Hypothalamus (tissue), 51 donors: ENCODE data around the gene HTR3B.
"Not testable (repeated sequence)": the region's sequence is repeated elsewhere in the genome, so short reads cannot be mapped to it uniquely, and the experiment has no call there.

Experiments
- DNase-seq, 51 donors: peaks; one replicate each; lab custom pipeline; 2025; lab: John Stamatoyannopoulos, UW

Gene HTR3B

DNA sequence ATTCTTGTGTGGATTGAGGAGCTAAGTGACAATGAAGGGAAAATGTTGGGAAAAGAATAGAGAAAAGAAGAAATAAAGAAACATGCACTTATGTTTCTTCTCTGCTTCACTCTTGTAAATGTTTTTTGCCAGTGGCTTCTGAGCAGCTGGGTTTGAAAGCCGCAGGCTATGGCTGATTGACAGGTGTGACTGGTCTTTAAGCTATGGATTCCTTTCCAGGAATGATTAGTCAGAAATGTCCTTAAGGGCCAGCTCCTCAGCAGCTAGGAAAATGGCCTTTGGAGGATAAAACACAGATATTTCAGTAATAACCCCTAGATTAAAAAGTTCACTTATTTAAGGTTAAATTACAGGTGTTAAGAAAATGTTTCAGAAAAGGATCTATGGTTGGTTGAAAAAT, 22.7 kb upstream of the HTR3B start:
- no peak for DNase-seq

DNA sequence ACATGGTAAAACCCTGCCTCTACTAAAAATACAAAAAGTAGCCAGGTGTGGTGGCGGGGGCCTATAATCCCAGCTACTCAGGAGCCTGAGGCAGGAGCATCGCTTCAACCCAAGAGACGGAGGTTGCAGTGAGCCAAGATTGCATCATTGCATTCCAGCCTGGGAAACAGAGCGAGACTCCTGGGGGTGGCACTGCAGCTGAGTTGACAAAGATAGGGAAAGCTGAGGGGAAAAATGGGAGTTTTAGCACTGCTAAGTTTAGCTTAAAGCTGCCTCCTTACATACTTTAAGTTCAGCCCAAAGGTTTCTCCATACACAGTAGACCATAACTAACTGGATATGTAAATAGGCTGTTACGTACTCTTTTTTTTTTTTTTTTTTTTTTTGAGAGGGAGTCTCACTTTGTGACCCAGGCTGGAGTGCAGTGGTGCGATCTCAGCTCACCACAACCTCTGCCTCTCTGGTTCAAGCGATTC, 20.2 kb upstream of the HTR3B start:
- DNase-seq = peak in 1 of 51 donors; percentile 20

GRCh38 chr11:113885897-113886296, 18.7 kb upstream of the HTR3B start:
- DNase-seq = no peak

GRCh38 chr11:113888848-113889247, 15.7 kb upstream of the HTR3B start:
- DNase-seq = no peak

DNA sequence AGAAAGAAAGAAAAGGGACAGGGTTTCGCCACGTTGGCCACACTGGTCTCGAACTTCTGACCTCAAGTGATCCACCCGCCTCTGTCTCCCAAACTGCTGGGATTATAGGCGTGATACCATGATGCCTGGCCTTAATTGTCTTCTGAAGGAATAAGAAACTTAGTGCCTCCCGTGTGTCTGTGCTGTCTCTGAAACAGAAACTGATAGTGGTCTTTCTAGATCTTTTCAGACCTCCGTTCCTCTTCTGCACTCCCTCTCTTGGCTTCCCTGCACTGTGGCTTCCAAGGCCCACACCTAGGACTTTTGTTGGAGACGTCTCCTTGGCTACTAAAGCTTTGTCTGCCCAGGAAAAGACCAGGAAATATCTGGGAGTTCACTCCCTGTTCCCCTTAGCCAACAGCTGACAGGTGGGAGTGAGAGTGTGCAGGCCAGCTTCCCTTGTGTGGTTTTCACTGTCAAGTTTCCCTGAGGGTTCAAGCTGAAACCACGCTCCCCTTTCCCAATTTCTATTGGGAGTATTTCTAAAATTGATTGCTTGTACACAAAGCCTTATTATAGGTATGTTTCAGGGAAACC, 10.1 kb upstream of the HTR3B start:
- DNase-seq = no peak

GRCh38 chr11:113895367-113896155, 9.0 kb upstream of the HTR3B start:
- DNase-seq = no peak

DNA sequence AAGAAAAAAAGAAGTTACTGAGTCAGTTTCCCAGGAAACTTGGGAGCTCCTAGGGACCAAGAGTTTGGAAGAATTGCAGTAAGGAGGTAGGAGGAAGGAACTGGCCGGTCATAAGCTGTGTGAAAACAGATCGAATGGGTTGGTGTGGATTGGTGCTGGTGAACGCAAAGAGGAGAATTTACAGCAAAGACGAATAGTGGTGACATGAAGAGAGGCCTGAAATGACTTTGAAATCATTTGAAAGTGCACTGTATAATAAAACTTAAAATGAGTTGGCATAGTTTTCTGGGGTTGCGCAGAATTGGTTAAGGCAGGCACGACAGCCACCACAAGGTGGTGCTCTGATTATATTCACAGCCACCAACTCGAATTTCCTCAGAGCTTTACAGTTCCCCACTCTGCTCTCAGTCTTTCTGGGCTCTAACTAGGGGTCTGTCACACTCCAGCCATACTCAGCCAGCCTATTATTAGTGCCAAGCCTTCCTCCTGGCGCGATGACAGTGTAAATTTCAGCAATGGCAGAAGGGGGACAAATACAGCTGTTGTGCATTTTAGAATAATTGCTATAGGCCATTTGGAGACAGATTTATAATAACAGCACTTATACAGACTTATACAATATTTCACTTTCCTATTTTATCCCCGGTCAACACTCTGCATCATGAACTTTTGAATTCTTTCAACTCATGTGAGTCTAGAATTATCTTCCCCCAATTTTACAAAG, 8.3 kb upstream of the HTR3B start:
- peak in 21 of 51 donors; percentile 1 to 50 (median 11) for DNase-seq

GRCh38 chr11:113901141-113901540, 3.5 kb upstream of the HTR3B start:
- no peak for DNase-seq

DNA sequence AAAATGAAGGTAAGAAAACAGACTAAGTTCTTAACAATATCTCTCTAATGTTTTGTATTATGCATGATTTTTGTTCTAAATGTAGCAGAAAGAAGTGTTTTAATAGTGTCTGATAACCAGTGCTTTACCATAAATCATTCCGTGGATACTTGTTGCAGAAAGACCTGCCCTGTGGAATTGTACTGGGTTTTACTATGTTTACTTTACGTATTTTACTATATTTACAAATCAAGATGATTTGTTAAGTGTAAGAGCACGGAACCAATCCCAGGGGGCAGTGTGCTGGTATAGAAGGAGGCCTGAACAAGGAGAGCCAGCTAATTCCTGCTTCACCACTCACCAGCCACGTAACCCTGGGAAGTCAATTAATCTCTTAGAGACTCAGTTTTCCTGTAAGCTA, 1.4 kb downstream of the HTR3B start:
- DNase-seq = no peak

GRCh38 chr11:113906516-113906915, 1.9 kb downstream of the HTR3B start:
- no peak for DNase-seq

GRCh38 chr11:113907152-113907551, 2.6 kb downstream of the HTR3B start:
- DNase-seq = no peak

DNA sequence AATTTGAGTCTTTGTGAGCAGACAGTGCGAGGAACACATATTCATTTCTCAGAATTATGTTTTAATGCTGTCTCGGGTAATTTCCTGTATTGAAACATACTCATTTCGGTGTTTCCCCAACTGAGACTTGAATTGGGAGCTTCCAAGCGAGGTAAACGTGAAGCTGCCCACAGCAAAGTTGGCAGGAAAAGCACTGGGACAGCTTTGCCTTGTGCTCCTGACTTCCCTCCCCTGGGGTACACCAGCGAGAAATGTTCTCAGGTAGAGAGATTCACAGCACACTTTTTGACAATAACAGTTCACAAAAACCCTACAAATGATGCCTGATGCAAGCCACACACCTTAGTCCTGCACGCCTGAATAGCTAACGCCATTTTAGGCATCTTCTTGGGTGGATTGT, 3.1 kb downstream of the HTR3B start:
- no peak for DNase-seq

GRCh38 chr11:113908098-113908497, 3.5 kb downstream of the HTR3B start:
- DNase-seq = no peak

GRCh38 chr11:113911491-113911890, 6.9 kb downstream of the HTR3B start:
- not testable (repeated sequence) for DNase-seq

- no peak for DNase-seq
Measured at GRCh38 chr11:113923572-113923971, 19.0 kb downstream of the HTR3B start.

DNA sequence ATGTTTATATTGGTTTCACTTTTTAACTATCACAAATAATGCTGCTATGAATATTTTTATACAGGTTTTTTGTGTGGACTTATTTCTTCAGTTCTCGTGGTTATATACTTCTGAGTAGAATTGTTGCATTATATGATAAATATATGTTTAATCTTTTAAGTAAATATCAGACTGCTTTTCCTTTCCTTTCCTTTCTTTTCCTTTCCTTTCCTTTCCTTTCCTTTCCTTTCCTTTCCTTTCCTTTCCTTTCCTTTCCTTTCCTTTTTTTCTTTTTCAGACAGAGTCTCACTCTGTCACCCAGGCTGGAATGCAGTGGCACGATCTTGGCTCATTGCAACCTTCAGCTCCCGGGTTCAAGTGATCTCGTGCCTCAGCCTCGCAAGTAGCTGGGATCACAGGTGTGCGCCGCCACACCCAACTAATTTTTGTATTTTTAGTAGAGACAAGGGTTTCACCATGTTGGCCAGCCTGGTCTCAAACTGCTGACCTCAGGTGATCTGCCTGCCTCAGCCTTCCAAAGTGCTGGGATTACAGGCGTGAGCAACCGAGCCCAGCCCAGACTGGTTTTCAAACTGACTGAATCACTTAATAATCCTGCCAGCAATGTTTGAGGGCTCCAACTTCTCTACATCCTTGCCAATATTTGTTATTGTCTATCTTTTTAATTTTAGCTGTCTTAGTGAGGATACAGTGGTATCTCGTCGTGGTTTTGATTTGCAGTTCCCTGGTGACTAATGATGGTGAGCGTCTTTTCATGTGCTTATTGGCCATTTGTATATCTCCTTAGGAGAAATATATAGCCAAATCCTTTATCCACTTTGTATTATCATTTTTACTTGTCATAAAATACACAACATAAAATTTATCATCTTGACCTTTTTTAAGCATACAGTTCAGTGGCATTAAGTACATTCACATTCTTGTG, 21.9 kb downstream of the HTR3B start:
- no peak for DNase-seq

DNA sequence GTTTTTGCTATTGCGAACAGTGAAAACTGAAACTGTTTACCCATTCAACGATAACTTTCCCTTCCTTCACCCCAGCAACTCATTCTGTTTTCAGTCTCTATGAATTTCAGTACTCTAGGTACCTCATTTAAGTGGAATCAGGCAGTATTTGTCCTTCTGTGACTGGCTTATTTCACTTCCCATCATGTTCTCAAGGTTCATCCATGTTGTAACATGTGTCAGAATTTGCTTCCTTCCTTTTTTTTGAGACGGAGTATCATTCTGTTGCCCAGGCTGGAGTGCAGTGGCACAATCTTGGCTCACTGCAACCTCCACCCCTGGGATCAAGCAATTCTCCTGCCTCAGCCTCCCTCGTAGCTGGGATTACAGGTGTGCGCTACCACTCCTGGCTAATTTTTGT, 23.7 kb downstream of the HTR3B start:
- DNase-seq = no peak

- DNase-seq = no peak
Measured at GRCh38 chr11:113932788-113933187, 28.2 kb downstream of the HTR3B start.

DNA sequence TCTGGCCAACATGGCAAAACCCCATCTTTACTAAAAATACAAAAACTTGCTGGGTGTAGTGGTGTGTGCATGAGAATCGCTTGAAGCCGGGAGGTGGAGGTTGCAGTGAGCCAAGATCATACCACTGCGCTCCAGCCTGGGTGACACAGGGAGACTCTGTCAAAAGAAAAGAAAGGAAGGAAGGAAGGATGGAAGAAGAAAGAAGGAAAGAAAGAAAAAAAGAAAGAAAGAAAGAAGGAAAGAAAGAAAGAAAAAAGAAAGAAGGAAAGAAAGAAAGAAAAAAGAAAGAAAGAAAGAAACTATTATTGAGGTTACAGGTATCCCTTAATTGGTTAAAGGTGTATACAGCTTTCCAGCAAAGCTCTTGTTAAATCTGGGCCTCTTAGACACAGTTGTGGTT, 29.6 kb downstream of the HTR3B start:
- not testable (repeated sequence) for DNase-seq

GRCh38 chr11:113934761-113935160, 30.2 kb downstream of the HTR3B start:
- no peak for DNase-seq

DNA sequence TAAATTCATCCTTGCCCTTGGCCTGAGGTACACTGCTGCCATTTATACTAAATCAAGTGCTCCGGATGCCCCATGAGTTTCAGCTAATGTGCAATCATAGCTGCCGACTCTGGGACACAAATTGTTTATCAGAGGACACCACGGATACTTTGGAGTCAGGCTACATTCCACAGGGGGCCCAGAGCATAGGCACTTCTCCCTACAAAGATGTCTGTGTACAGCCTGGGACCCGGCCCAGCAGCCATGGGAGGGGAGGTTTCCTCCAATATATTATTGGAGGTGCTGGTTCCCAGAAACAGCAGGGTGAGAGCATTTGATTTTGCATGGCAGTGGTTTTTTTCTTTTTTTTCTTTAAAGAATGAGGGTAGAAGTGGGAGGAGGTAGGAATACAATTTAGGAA, 31.3 kb downstream of the HTR3B start:
- no peak for DNase-seq
